IPS-15b (cell line): Measurements from ENCODE around the gene DRC7.

Source experiments
- H3K27me3 ChIP-seq: one replicate; pipeline ENCODE4 v1.6.1; 2013; ENCODE audit warnings: low read length; ENCODE audit not compliant: control insufficient read depth, insufficient read depth
- H3K36me3 ChIP-seq: one replicate; pipeline ENCODE4 v1.6.1; 2013; ENCODE audit warnings: low read length; ENCODE audit not compliant: control insufficient read depth, insufficient read depth
- H3K4me1 ChIP-seq: one replicate; pipeline ENCODE4 v1.6.1; 2013; ENCODE audit warnings: mild to moderate bottlenecking, low read length; ENCODE audit not compliant: control insufficient read depth, insufficient read depth
- H3K4me3 ChIP-seq: one replicate; pipeline ENCODE4 v1.5.1; 2013; ENCODE audit warnings: low read depth, low read length
- H3K9ac ChIP-seq: one replicate; pipeline ENCODE4 v1.6.1; 2013; ENCODE audit warnings: low read depth, mild to moderate bottlenecking, low read length
- H3K9me3 ChIP-seq: one replicate; pipeline ENCODE4 v1.6.1; 2013; ENCODE audit warnings: mild to moderate bottlenecking, low read length; ENCODE audit not compliant: control insufficient read depth, insufficient read depth

Gene DRC7

DNA sequence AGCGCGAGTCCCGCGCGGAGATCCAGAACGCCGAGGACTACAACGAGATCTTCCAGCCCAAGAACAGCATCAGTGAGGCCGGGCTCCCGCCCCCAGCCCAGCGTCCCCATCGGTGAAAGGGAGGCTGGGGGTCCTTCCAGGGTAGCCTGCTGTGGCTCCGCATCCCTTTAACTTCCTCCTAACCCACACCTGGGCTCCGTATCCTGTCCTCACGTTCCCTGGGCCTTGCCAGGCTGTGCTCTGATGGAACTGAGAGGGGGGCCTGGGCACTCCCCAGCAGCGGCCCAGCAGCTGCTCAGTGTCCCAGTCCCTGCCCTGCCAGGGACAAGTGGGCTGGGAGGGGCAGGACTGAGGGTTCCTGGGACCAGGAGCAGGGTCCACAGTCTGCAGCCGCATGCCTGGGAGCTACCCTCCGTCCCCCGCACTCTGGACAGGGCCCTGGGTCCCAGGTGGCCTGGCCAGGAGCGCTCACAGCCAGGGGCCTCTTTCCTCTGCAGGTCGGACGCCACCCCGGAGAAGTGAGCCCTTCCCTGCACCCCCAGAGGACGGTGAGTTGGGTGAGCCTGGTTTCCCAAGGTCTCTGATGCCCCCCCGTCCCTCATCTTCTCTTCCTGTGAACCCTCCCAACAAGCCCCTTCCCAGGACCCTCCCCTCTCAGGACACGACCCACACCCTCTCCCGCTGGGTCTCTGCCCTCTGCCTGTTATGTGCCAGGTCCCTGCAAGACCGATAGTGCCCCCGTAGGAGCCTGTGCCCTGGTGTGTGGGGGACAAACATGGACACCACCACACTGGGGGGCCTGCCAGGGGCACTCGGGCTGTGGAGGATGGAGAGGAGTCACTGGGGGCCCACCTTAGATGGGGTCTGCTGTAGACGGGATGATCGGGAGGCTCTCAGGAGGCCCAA lies 59.1 kb downstream of the DRC7 start:
- H3K4me3 ChIP-seq = no peak overlapping the region
- H3K36me3 ChIP-seq = peaks cover 52% of the 10 kb centered on the region
- H3K4me1 ChIP-seq = no peaks in the 10 kb centered on the region
- H3K27me3 ChIP-seq = no peaks in the 10 kb centered on the region
- no peak overlapping the region for H3K9ac ChIP-seq
- no peaks in the 10 kb centered on the region for H3K9me3 ChIP-seq

- Histone ChIP-seq H3K4me1 (no peaks in the 10 kb centered on the region), H3K36me3 (peaks cover 52% of the 10 kb centered on the region), H3K27me3 (no peaks in the 10 kb centered on the region), H3K9me3 (no peaks in the 10 kb centered on the region), H3K9ac (no peak overlapping the region), H3K4me3 (no peak overlapping the region)
Observed at GRCh38 chr16:57754354-57755060, 59.9 kb downstream of the DRC7 start.

GRCh38 chr16:57755061-57755684 lies 60.6 kb downstream of the DRC7 start:
- H3K9ac ChIP-seq = no peak overlapping the region
- H3K36me3 ChIP-seq = peaks cover 52% of the 10 kb centered on the region
- H3K9me3 ChIP-seq = no peaks in the 10 kb centered on the region
- no peaks in the 10 kb centered on the region for H3K4me1 ChIP-seq
- no peak overlapping the region for H3K4me3 ChIP-seq
- H3K27me3 ChIP-seq = no peaks in the 10 kb centered on the region

GRCh38 chr16:57755726-57756423 lies 61.3 kb downstream of the DRC7 start:
- H3K27me3 ChIP-seq = no peaks in the 10 kb centered on the region
- H3K9me3 ChIP-seq = no peaks in the 10 kb centered on the region
- peaks cover 51% of the 10 kb centered on the region for H3K36me3 ChIP-seq
- no peak overlapping the region for H3K4me3 ChIP-seq
- no peaks in the 10 kb centered on the region for H3K4me1 ChIP-seq
- no peak overlapping the region for H3K9ac ChIP-seq

DNA sequence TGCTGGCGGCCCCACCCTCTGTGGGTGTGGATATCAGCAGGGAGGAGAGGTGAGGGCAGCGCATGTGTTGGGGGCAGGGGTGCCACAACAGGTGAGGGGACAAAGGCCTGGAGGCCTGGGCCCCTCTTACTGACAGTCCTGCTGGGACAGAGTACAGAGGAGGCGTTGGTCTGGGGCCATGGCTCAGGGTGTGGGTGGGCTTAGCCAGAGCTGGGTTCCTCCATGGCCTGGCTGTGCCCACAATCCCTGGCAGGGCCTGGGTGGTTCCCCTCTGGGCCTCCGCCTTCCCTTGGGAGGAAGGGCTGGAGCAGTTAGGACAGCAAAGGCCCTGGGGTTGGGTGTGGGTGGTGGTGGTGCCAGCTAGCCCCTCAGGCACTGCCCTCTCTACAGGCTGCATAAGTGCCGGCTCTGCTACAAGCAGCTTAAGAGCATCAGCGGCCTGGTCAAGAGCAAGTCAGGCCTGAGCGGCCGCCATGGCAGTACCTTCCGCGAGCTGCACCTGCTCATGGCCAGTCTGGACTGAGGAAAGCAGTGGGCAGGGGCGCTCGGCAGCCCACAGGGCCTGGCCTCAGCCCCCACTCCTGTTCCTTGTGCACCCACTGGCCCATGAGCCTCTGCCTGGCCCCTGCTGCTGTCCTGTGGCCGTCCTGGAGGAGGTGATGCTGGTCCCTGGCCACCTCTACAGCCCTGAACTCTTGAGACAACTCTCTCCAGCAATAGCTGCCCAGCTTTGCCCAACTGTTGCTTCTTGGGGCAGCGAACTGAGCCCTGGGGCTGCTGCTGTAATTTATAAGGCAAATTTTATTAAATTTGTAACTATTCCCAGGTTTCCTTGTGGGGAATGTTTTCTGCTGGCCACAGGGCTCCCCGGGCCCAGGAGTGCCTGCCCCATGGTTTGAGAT lies 62.1 kb downstream of the DRC7 start:
- Histone ChIP-seq H3K4me3 (no peak overlapping the region), H3K27me3 (no peaks in the 10 kb centered on the region), H3K36me3 (peaks cover 46% of the 10 kb centered on the region), H3K4me1 (no peaks in the 10 kb centered on the region), H3K9ac (no peak overlapping the region), H3K9me3 (no peaks in the 10 kb centered on the region)

DNA sequence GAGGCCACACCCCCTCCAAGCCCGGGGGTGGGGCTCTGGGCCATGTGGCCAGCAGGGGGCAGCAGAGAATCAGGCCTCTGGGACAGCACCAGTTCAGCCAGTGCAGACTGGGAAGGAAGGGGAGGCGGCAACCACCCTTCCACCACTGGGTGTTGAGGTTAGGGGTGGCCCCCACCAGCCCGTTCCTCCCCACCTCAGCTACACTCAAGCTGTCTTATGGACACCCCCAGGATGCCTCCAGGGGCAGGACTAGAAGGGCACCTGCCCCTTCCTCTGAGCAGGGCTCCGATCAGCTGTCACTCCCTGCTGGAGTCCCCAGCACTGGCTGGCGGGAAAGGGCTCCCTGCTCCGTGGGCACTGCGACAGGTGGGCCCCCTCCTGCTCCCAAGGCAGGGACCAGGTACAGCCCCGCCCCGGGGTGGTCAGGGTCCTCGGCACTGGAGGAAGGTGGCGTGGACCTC lies 62.8 kb downstream of the DRC7 start:
- Histone ChIP-seq H3K4me3 (no peak overlapping the region), H3K36me3 (peaks cover 40% of the 10 kb centered on the region), H3K4me1 (no peaks in the 10 kb centered on the region), H3K27me3 (no peaks in the 10 kb centered on the region), H3K9me3 (no peaks in the 10 kb centered on the region), H3K9ac (no peak overlapping the region)

- Histone ChIP-seq H3K9ac (no peak overlapping the region), H3K36me3 (peaks cover 37% of the 10 kb centered on the region), H3K4me3 (no peak overlapping the region), H3K9me3 (no peaks in the 10 kb centered on the region), H3K4me1 (no peaks in the 10 kb centered on the region), H3K27me3 (no peaks in the 10 kb centered on the region)
Observed at GRCh38 chr16:57757883-57758282, 63.3 kb downstream of the DRC7 start.

DNA sequence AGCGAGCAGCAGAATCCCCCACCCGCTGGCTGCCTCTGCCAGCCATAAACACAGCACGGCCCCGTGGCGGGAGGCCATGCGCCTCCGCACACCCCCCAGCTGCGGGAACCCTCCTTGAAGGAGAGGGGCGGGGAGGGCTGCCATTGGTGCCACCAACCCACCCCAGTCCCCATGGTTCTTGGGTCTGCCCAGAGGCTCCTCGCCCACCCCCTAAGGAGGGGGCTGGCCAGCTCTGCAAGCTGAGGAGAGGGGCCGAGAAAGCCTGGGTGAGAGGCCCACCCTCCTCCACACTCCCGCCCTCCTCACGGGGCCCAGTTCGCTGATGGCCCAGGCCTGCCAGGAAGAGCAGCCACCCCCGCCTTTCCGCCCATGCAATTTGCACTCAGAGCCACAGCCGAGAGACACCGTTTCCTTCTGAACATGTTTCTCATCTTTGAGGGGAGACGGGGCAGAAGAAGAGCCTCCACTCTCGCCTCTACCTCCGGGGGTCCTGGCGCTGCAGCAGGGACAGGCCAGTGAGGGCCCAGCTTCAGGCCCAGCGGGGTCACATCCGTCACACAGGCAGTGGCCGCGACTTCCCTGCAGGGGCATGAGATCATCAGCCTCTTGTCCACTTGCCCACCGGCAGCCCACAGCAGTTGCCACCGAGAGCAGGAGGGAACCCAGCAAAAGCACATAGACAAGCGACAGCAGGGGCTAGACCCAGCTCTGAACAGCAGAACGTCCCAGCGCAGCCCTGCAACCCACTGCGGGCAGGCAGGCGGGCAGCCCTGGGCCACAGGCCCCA lies 63.9 kb downstream of the DRC7 start:
- no peaks in the 10 kb centered on the region for H3K4me1 ChIP-seq
- H3K36me3 ChIP-seq = peaks cover 31% of the 10 kb centered on the region
- no peaks in the 10 kb centered on the region for H3K27me3 ChIP-seq
- H3K9ac ChIP-seq = no peak overlapping the region
- H3K4me3 ChIP-seq = no peak overlapping the region
- H3K9me3 ChIP-seq = no peaks in the 10 kb centered on the region

GRCh38 chr16:57759131-57759530 lies 64.5 kb downstream of the DRC7 start:
- H3K36me3 ChIP-seq = peaks cover 25% of the 10 kb centered on the region
- H3K27me3 ChIP-seq = no peaks in the 10 kb centered on the region
- H3K4me3 ChIP-seq = no peak overlapping the region
- no peaks in the 10 kb centered on the region for H3K9me3 ChIP-seq
- no peak overlapping the region for H3K9ac ChIP-seq
- no peaks in the 10 kb centered on the region for H3K4me1 ChIP-seq

DNA sequence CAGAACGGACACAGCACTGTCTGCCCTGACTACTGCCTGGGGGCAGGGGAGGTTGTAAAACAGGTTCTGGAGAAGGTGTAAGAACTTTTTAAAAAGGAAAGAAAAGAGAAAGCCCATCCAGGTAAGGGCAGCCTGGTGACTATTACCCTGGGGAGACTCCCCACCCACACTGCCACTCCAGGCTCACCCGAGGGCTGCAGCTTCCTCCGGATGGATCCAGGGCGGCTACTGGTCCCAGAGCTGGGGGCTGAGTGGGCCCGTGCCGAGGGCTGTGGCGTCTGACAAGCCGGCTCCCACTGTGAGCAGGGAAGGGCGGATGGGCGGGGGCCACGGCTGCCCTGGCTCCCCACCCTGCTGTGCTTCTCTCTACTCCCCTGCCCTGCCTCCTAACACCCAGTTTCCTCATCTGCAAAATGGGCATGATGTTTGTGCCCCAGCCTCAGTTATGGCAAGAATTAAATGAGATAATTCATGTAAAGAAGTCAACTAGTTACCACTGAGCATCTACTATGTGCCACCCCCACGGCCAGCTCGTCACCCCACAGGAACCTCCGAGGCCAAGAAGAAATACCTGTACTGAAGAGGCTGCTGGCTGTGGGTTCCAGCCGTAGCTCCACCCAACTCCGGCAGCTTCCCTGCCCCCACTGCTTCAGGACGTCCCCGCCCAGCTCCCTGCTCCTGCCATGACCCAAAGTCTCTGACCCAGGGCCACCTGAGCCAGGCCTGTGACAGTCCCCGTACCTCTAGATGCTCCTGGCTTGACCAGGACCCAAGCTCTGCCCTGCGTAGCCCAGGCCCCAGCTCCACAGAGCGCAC lies 65.1 kb downstream of the DRC7 start:
- no peaks in the 10 kb centered on the region for H3K4me1 ChIP-seq
- H3K36me3 ChIP-seq = peaks cover 19% of the 10 kb centered on the region
- H3K9ac ChIP-seq = no peak overlapping the region

More for the DNA sequence above, 65.1 kb downstream of the DRC7 start:
- H3K9me3 ChIP-seq = no peaks in the 10 kb centered on the region
- H3K4me3 ChIP-seq = no peak overlapping the region
- no peaks in the 10 kb centered on the region for H3K27me3 ChIP-seq
